GM19463 (cell line): ENCODE results near the gene FRMD3.

Experiments
- ATAC-seq: cut with Tn5 transposase; IDR thresholded peaks from one replicate; pipeline ENCODE4 v1.9.1; 2021; ENCODE audit warnings: mild to moderate bottlenecking, moderate library complexity; ENCODE audit not compliant: unreplicated experiment

The FRMD3 gene

DNA sequence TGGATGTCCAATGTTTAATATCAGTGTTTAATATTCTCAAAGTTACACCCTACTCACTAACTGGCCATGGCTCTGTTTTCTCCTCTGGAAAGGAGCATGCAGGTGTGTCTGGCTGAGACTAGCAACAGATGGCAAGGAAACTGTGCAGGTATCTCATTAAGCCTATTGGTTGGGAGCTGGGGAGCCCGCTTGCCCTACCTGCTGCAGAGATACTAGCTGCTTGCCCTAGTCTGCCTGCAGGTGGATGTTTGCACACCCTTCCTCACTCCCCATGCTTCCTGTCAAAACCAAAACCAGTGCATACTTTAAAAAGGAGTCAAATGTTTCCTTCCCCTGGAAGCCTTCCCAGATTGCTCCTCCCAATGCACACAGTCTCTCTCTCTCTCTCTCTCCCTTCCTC is 247.0 kb downstream of the FRMD3 start:
- no peak for ATAC-seq

DNA sequence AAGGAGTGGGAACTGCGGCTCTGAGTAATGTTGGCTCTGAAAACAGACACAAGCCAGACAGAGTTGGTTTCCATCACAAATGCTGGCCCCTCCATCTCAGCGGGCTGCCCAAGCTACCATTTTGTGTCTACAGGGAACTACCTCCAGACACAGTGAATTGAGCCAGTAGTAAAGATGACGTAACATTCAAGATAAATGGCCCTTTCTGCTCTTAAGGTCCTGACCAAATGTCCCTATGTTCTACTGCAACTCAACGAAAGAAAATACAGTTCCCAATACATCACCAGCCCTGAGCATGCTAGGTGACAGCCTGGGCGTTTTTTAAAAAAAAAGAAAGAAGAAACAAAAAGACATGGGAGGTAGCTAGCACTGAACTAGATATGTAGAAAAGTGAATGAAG is 247.5 kb downstream of the FRMD3 start:
- no peak for ATAC-seq

DNA sequence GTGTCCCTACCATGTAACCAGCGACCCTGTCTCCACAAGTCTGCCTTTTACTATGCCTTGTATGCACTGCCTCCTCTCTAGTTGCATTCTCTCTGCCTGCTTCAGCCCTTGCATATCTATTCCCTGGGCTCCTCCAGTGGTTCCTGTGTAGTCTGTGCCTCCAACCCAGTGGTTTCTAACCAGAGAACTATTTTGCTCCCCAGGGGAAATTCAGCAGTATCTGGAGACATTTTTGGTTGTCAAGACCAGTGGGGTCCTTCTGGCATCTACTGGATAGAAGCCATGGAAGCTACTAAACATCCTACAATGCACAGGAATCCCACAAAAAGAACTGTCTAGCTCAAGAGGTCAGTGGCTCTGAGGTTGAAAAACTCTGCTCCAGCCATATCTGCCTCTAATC is 251.2 kb downstream of the FRMD3 start:
- no peak for ATAC-seq

DNA sequence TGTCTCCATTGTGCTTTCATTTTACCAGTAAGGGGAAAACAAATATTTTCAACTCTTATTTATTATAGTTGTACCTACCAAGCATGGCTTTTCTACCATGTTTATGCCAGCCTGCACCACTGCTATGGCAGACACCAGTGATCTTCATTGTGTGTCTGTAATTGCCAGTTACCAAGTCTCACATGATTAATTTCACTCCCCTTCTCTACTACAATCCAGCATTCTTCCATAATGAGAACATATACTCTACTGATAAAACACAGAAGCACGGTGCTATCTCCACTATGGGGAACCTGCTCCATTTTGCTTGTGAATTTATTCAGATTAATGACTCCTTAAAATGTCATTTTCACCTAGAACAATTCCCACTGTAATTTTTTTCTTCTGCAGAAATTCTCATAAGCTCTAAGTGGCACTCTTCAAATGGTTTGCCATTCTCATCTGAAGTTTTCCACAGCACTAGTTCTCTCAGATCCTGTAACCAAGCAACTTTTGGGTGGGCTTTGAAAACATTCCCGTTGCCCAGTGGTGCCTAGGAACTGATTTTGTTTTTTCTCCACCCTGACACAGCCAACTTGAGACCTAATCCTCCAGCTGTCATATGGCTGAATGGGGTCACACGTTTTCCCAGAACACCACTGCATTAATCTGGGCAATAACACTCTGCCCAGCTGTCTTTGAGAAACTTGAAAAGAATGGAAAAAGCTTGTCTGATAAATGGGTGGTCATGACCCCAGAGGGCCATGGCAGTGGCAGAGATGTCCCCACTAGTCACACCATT is 252.6 kb downstream of the FRMD3 start:
- no peak for ATAC-seq

DNA sequence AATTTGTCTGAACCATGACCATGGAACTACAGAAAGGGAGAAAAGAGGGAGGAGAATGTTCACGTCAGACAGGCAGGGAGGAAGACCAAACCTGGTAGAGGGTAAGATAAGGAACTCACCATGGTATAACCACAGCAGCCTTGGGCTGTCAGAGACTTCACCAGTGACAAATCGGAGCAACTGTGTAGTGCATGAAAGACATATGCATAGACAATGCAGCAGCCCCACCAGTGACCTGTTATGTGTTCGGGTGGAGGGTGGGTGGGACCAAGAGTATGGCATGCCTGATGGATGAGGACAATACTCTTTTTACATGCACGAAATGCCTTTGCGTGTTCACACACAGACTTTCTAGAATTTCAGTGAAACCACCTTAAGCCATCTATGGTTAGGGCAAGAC is 253.5 kb downstream of the FRMD3 start:
- no peak for ATAC-seq

DNA sequence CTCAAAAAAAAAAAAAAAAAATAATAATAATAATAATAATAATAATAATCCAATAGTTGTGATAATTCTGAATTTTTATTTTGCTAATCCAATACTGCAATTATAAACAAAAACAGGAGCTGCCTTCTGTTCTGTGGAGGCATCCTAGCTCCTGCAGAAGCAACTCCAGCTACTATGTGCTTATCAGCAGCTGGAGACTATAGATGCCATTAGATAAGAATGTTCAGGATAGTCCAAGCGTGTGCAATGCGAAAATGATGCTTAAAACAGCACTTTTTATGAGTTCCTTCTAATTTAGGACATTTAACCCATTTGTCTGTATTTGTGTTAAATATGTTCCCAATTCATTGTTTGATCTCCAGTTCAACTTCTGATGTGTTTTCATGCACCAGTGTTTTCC is 254.7 kb downstream of the FRMD3 start:
- ATAC-seq = no peak

DNA sequence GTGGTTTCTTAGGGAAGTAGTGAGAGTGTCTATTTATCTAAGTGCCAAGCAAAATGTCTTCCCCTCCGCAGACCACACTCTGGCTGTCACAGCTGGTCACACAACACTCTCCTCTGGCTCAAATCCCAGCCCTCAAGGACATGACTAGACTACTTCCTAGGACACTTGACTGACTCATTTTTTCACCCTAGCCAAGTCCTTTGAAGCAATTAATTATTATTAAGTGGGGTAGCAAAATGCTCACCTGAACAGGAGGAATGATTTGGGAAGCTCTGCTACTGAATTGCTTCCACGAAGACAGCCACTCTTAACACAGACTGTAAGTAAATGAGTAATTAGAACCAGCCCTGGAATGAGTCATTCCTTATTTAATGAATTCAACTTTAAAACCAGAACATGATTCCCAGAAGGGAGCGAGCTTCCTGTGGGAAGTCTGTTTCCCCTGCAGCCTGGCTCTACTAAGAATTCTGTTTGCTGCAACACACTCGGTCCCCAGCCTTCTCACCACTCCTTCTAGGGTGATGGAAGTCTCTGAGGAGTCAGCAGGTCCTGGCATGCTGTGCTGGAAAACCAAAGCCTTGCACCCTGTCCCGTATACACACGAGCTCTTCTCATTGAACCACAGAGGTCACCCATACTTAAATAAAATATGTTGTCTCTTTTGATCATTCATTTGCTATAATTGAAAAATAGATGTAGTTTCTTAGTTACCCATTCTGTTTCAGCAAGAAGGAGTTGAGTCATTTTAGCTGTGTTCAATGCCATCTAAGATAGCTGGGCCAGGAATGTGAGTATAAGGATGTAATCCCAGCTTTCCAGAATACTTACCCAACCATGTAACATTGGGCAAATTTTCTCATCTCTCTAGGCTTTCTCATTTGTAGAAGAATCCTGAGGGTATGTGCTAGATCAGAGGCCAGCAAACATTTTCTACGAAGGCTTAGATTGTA is 256.6 kb downstream of the FRMD3 start:
- peak; percentile 62 for ATAC-seq

DNA sequence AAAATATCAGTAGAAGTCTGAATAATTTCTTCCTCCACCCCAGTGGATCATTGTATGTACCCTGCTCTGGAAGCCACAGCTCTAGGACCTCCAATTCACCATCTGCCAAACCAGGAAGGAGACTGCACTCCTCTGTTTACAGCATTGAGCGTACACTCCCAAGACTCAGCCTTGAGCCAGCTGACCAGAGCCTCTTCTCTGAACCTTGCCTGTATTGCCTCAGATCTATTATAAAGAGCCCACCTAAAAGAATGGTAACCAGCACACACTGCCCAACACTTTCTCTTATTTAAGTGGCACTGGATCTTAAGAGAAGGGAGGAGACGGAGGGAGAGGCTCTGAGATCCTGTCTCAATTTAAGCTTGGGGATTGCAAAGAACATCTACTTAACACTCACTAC is 257.4 kb downstream of the FRMD3 start:
- no peak for ATAC-seq

DNA sequence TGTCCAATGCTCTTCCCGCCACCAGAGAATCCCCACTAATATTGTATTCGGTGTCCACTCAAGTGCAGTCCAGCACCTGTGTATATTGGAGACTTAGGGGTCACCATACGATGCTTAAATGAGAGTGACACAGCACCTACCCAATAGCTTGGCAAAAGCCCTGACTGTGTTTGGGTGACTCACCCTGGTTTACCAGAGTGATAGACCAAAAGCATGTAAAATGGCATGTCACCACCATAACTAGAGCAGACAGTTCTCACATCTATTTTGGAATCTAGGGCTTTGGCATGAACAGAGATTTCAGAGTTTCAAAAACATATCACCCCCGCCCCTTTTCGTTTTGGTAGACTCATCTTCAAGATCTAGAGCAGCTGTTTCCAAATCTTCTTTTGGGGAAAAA is 257.9 kb downstream of the FRMD3 start:
- peak; percentile 65 for ATAC-seq

DNA sequence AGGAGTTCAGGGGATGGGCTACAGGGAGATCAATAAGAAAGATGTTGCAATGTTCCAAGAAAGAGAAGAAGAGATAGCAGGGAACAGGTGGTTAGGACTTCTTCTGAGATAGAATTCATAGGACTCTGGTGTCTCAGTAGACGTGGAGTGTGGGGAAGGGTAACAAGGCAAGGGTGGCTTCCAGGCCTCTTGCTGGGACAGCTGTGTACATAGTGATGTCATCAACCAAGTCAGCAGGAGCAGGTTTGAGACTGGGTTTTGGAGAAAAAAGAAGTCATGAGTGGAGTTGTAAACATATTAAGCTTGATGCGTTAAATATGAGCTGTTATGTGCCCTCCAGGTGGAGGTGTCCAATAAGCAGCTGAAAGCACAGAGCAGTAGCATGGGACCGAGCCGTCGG is 263.4 kb downstream of the FRMD3 start:
- no peak for ATAC-seq

DNA sequence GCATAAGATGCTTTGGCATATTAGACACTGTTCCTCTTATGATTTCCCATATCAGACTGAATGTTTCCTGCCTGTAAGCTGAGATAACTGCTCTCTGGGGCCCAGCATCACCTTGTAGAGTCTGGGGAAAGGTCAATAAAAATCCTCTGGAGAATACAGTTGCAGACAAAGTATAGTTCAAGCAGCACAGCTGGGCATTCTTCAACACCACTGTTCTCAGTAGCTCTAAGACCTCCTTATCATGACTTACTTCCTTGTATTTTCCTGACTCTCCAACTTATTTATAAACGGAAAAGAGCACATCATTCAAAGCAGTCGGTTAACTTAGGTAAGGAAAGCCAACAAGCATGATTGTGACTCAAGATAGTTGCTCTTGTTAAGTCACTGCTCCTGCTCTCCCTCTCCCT is 266.5 kb downstream of the FRMD3 start:
- no peak for ATAC-seq

DNA sequence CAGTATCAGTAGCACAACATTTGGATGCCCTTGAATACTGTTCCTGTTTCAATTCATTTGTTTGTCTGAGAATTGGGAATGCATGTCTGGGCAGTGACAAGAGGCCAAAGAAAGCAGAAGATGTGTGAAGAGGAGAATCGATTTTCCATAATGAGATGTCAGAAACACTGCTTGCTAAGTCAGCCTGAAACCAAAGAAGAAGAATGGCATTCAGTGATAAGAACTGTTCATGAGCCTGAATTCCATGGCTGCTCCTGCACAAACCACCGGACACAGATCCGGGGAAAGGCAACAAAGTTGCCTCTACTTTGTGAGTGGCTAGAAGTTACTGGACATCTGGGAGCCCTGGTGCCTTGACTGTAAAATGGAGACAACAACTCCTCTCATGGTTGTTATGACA is 268.1 kb downstream of the FRMD3 start:
- no peak for ATAC-seq

DNA sequence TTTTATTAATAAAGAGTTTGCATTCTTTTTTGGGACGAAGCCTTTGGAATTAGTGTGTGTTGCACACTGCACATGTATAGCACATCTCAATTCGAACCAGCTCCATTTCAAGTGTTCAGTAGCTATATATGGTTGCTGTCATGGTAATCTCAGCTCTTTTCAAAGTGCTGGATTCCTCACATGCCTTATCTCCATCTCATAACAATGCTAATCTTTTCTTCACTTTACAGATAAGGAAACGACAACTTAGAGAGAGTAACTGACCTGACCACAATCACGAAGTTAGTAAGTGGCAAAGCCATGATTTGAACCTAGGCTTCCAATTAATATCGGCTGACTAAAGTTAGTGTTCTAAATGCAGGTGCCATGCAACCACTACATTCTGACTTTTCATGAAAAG is 270.5 kb downstream of the FRMD3 start:
- no peak for ATAC-seq

DNA sequence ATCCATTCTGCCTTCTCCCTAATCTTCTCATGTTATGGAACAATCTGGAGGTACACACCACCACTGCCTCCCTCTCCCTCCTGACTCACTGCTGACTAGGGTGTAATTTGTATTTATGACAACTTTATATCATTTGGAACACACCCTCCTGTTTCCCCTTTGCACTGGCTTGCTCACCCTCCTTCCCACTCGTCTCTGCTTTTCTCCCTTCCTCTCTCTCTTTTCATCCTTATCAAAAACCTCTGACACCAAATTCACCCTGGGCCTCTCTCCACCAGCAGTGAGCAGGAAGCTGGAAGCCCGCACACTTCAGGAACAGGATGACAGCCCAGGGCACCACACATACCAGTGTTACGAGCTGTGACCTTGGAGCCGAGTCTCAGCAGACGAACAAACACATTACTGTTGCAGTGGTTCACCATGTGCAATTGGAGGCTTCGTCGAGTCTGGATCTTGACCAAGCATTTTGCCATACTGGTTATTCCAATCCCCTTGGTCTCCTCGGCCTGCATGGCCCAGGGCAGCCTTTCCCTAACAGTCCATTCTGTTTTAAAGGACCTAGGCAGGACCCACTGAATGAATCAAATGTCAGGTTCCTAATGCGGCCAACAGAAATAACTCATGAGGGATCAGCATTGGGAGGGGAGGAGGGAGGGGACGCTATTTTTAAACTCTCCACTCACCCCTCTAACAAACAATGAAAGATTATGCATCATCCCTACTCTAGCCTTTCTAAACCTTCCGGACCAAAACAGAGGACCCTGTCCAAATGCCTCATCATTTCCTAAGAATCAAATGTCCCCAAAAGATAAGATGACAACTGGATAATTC is 271.3 kb downstream of the FRMD3 start:
- no peak for ATAC-seq

DNA sequence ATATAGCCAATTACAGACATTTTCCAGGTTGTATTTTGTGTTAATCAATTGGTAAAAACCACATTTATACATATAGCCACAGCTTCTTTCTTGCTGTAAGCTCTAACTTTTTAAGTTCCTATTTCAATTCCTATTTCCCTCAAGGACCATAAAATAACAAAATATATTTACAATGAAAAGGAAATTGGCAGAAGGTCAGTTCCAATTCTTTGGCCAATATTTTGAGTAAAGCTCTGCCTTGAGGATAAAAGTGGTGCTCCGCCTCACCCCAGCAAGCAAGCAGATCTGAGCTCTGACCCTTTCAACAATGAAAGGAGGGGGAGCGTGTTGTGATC is 271.9 kb downstream of the FRMD3 start:
- ATAC-seq = no peak

DNA sequence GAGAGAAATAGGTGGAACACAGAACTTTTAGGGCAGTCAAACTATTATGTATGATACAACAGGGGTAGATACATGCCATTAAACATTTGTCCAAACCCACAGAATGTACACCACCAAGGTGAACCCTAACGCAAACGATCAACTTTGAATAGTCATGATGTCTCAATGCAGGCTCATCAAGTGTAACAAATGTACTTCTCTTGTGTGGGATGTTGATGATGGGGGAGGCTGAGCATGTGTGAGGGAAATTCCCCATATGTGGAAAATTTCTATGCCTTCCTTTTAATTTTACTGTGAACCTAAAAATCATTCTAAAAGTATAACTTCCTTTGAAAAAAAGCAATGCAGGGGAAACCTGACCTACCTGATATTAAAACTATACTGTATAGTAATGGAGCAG is 273.9 kb downstream of the FRMD3 start:
- no peak for ATAC-seq

DNA sequence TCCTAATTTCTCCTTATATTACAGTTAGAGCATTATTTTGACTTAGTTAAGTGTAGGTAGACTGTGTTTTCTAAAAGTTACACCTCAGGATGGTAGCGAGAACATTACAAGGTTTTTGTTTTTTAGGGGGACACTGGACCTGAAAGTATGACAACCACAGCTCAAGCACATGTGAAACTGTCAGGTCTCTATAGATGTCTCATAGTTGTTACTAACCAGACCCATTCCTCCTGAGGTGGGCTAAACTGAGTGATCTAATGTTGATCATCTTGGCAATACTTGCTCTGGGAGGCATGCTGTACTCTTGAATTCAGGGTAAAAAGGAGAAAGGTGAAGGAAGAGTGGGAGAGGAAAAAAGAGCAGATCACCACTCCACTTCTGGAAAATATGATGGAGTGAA is 278.6 kb downstream of the FRMD3 start:
- no peak for ATAC-seq

DNA sequence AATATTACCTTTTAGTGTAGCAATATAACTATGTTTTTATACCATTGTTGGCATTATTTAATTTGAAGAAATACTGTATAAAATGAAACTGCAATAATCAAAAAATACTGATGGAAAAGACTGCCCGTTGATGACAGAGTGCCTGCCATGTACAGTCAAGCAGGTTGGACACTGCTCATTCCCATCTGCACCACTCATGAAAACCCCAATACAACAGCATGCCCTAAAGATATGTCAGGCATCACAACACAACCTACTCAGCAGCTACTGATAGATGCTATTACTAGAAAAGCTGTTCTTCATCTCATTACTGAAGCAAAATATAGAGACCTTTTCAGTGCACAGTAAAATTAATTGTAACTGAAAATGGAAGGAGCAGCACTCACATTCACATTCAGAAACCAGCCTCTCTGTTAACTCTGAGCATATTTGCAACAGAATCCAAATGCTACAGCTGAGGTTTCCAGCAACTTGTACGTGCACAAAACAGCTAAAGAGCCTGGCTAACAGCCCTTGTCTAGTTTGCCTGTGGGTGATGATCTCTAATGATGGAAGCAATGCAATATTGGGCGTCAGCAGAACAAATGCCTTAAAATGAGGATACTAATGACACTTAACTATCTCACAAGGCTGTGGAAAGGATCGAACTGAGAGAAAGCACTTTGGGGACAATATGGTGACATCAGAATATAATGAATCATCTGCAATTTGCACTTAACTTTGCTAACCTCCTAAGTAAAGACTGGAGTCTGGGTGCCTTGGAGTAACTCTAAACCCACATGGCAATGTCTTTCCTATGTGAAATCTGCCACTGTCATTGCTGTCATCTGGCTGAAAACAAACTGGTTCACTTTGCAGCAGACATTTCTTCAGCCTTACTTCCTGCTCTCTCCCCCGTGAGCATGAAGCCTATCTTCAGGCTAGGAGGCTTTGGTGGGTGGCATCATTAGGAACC is 280.0 kb downstream of the FRMD3 start:
- no peak for ATAC-seq

DNA sequence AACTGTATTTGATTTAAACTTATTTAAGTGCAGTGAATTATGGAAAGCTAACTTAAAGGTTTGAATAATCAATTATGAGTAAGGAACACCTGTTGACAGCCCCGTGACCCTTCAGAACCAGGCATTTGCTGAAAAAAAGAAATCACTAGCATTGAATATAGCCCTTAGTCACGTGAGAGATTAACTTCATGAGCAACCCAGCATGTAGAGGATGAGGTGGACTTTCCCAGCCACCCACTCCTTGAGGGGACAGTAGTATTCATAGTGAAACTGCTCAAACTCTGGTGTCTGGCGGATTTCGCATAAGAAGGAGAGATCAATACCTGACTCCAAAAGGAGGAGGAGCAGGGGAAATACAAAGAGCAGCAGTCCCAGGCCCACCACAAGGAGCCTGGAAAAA is 290.5 kb downstream of the FRMD3 start:
- ATAC-seq = peak; percentile 93

DNA sequence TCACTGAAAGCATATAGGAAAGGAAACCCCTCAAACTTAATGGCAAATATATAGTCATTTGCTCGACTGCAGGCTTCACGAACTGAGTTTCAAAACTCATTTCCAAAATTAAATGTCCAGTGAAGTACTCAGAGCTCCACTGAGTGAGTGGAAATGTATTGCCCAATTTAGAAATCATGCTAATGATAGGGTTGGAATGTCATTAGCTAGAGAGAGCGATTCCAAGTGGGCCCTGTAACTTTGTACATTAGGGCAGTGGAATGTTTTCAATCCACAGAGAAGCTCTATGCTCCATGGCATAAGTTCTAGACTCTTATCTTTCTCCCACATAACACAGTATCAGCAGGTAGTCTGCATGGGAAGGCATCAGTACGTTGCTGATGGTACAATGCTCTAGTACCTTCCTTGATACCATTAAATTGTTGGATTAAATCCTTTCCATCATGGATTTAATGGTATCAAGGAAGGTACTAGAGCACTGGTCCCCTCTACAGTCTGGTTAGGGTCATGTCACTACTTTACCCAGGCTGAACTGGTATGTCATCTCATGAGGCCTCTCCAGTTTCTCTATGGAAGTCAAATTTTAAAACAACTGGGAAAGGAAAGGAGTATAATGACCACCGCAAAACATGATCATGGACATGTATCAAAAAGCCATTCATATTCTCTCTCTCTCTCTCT is 292.1 kb downstream of the FRMD3 start:
- no peak for ATAC-seq
